Tibial nerve (tissue), 3 donors: ENCODE measurements around the gene BGLAP.
A peak's percentile ranks its signal among the peaks of the same experiment; 100 is the strongest.

Experiments used
- CTCF ChIP-seq, 5 experiments: fragments of 200-600 bp in 3 of 5; fragments of 450-650 bp in 2 of 5; sonication (generic) in 3 of 5; IDR thresholded peaks; one replicate each; pipeline ENCODE4 v1.5.1; 2016 to 2019; ENCODE audit warnings: antibody characterized with exemption in 5 of 5, mild to moderate bottlenecking in 3 of 5, moderate library complexity in 2 of 5
- POLR2A ChIP-seq, 2 donors: fragments of 450-650 bp; IDR thresholded peaks; one replicate each; pipeline ENCODE4 v1.6.1; 2017; ENCODE audit warnings: antibody characterized with exemption in 2 of 2, mild to moderate bottlenecking in 2 of 2, moderate library complexity in 2 of 2

- TF ChIP-seq CTCF (IDR thresholded peaks at IDR 0.05) (peak in 1 of 5 experiments; percentile 39), POLR2A (IDR thresholded peaks at IDR 0.05) (peak; percentile 59 to 83)
Observed at GRCh38 chr1:156282479-156283222, 40.7 kb downstream of the BGLAP start, which contains the start of gene SMG5.
